ENCODE data around the gene KAT5. TPM values are rescaled to one million over a fixed set of nuclear protein-coding genes. Genes with fewer than 3 reads are reported as not detected.
"Not testable (repeated sequence)": the region's sequence is repeated elsewhere in the genome, so short reads cannot be mapped to it uniquely, and the experiment has no call there.

Gene KAT5
- total RNA-seq, 4 donors from 2014 or later: 51.6 to 203 (median 74.1) TPM

GRCh38 chr11:65701686-65702085 lies 10.4 kb upstream of the KAT5 start:
- TF ChIP-seq CTCF (IDR thresholded peaks at IDR 0.05) (no peak), POLR2AphosphoS5 (IDR thresholded peaks at IDR 0.05) (no peak), EP300 (IDR thresholded peaks at IDR 0.05; ENCODE audit: low read depth) (no peak), POLR2A (IDR thresholded peaks at IDR 0.05) (no peak)
- no peak overlapping the region for H3K27ac ChIP-seq
- H3K4me1 ChIP-seq: peaks cover 0 to 7% (median 4%) of the 10 kb centered on the region in 4 donors
- no peak for DNase-seq
- H3K4me3 ChIP-seq: no peak overlapping the region
- H3K9me3 ChIP-seq: no peaks in the 10 kb centered on the region
- in situ Hi-C loops (cut with MboI; ENCODE audit: low pct_ligation_motif_present in 1 of 4, low pct_unique_long_range_greater_than_20kb in 1 of 4, low sequenced_read_pairs in 3 of 4) (loop anchor here in 3 of 4 donors (25.0 kb wide), 2 partner anchors 111 to 286 kb away; no protein-coding TSS in a partner anchor), intact Hi-C loops (cut with DNase I; ENCODE audit: low total_unique reads) (loop anchor here (10.0 kb wide), 2 partner anchors 67 to 283 kb away; partner anchors contain the start of gene SIPA1)
- 67 to 86% methylated on average over 1 of the region's 1 CpG for WGBS, 2 donors (ENCODE audit: low coverage in 1 of 2)
- no peaks in the 10 kb centered on the region for H3K36me3 ChIP-seq
- H3K27me3 ChIP-seq: no peaks in the 10 kb centered on the region

- 58 to 60% methylated on average over 2 to 4 of the region's 4 CpGs for WGBS, 2 donors (ENCODE audit: low coverage in 1 of 2)
- Histone ChIP-seq H3K4me1 (peaks cover 0 to 7% (median 4%) of the 10 kb centered on the region in 4 donors), H3K27me3 (no peaks in the 10 kb centered on the region), H3K27ac (no peak overlapping the region), H3K9me3 (no peaks in the 10 kb centered on the region), H3K4me3 (no peak overlapping the region), H3K36me3 (no peaks in the 10 kb centered on the region)
- TF ChIP-seq EP300 (IDR thresholded peaks at IDR 0.05; ENCODE audit: low read depth): no peak
- TF ChIP-seq CTCF (IDR thresholded peaks at IDR 0.05): no peak
- no peak for TF ChIP-seq POLR2AphosphoS5 (IDR thresholded peaks at IDR 0.05)
- no peak for TF ChIP-seq POLR2A (IDR thresholded peaks at IDR 0.05)
- in situ Hi-C loops (cut with MboI; ENCODE audit: low pct_ligation_motif_present in 1 of 4, low pct_unique_long_range_greater_than_20kb in 1 of 4, low sequenced_read_pairs in 3 of 4): loop anchor here in 3 of 4 donors (25.0 kb wide), 2 partner anchors 108 to 283 kb away; no protein-coding TSS in a partner anchor
- no peak for DNase-seq
- intact Hi-C loops (cut with DNase I; ENCODE audit: low total_unique reads): loop anchor here (10.0 kb wide), 2 partner anchors 69 to 281 kb away; partner anchors contain the start of gene SIPA1
These were observed 8.2 kb upstream of the KAT5 start for GRCh38 chr11:65703846-65704245.

GRCh38 chr11:65706303-65706763 lies 5.7 kb upstream of the KAT5 start:
- WGBS, 2 donors (ENCODE audit: low coverage in 1 of 2): 8 to 20% methylated on average over 1 to 14 of the region's 14 CpGs
- in situ Hi-C loops (cut with MboI; ENCODE audit: low pct_ligation_motif_present in 1 of 4, low pct_unique_long_range_greater_than_20kb in 1 of 4, low sequenced_read_pairs in 3 of 4): loop anchor here in 3 of 4 donors (25.0 kb wide), 2 partner anchors 106 to 281 kb away; no protein-coding TSS in a partner anchor
- H3K36me3 ChIP-seq, H3K27me3 ChIP-seq, H3K27ac ChIP-seq, H3K9me3 ChIP-seq: not testable (repeated sequence)
- TF ChIP-seq CTCF (IDR thresholded peaks at IDR 0.05): peak; percentile 64 to 89 (median 75)
- DNase-seq: peak; percentile 85
- peak overlapping the region in 1 of 4 donors; percentile 32 for H3K4me3 ChIP-seq
- peaks cover 4 to 17% (median 10%) of the 10 kb centered on the region in 4 donors for H3K4me1 ChIP-seq
- intact Hi-C loops (cut with DNase I; ENCODE audit: low total_unique reads): loop anchor here (10.0 kb wide), 2 partner anchors 72 to 278 kb away; partner anchors contain the start of gene SIPA1

GRCh38 chr11:65707002-65707401 lies 5.0 kb upstream of the KAT5 start:
- intact Hi-C loops (cut with DNase I; ENCODE audit: low total_unique reads): loop anchor here (10.0 kb wide), 2 partner anchors 72 to 278 kb away; partner anchors contain the start of gene SIPA1
- H3K27ac ChIP-seq, H3K4me3 ChIP-seq, H3K36me3 ChIP-seq, H3K9me3 ChIP-seq, DNase-seq, H3K27me3 ChIP-seq: not testable (repeated sequence)
- WGBS, 2 donors (ENCODE audit: low coverage in 1 of 2): 91% methylated on average over 11 of the region's 12 CpGs; no CpG with 5 or more reads in 1 of the 2 donors
- in situ Hi-C loops (cut with MboI; ENCODE audit: low pct_ligation_motif_present in 1 of 4, low pct_unique_long_range_greater_than_20kb in 1 of 4, low sequenced_read_pairs in 3 of 4): loop anchor here in 3 of 4 donors (25.0 kb wide), 2 partner anchors 105 to 280 kb away; no protein-coding TSS in a partner anchor
- peaks cover 4 to 19% (median 10%) of the 10 kb centered on the region in 4 donors for H3K4me1 ChIP-seq

Data from transverse colon (tissue), 4 donors.